OCI-LY7 (cell line): ENCODE results near the gene SECISBP2L. TPM values are rescaled to one million over a fixed set of nuclear protein-coding genes. Genes with fewer than 3 reads are reported as not detected.

Experiments used
- BruUV-seq: library from RNA; stranded (reverse); fragments of 400-500 nt; replicated peaks from 2 replicates; lab custom pipeline; 2021; lab: Mats Ljungman, UMichigan
- CTCF ChIA-PET: fragments of 300-600 bp; sonication (Branson Sonifier 250); formaldehyde crosslinking; loops from one replicate; lab custom pipeline; 2022; ENCODE audit warnings: antibody characterized with exemption; ENCODE audit not compliant: unreplicated experiment; lab: Charles Lee
- POLR2A ChIA-PET: fragments of 300-600 bp; sonication (Branson Sonifier 250); formaldehyde crosslinking; loops from one replicate; lab custom pipeline; 2022; ENCODE audit warnings: antibody characterized with exemption; lab: Charles Lee
- DNase-seq: peaks from one replicate; pipeline ENCODE4 v3.0.0-alpha.2; 2015; ENCODE audit warnings: low spot score
- H2AFZ ChIP-seq: fragments of 200-600 bp; sonication (generic), shearing (Covaris generic); 2 replicates; pipeline ENCODE4 v1.6.1; 2014; ENCODE audit warnings: mild to moderate bottlenecking, antibody characterized with exemption, low read length, moderate library complexity
- H3K27ac ChIP-seq: fragments of 200-600 bp; sonication (generic); 2 replicates; pipeline ENCODE4 v1.5.1; 2014; ENCODE audit warnings: mixed run types, low read depth, mild to moderate bottlenecking, moderate library complexity, low read length, inconsistent platforms; ENCODE audit not compliant: poor library complexity, severe bottlenecking
- H3K36me3 ChIP-seq: fragments of 200-600 bp; sonication (generic); 2 replicates; pipeline ENCODE4 v1.6.1; 2014; ENCODE audit warnings: mild to moderate bottlenecking, antibody characterized with exemption, low read length, moderate library complexity, mixed read lengths; ENCODE audit not compliant: insufficient read depth
- H3K4me1 ChIP-seq: fragments of 200-600 bp; sonication (generic); 2 replicates; pipeline ENCODE4 v1.5.1; 2014; ENCODE audit warnings: mild to moderate bottlenecking, low read length; ENCODE audit not compliant: insufficient read depth, poor library complexity, severe bottlenecking
- H3K4me2 ChIP-seq: fragments of 200-600 bp; sonication (generic); 2 replicates; pipeline ENCODE4 v1.6.1; 2014; ENCODE audit warnings: mild to moderate bottlenecking, low read length
- H3K4me3 ChIP-seq: fragments of 200-600 bp; sonication (generic); 2 replicates; pipeline ENCODE4 v1.5.1; 2014; ENCODE audit warnings: mild to moderate bottlenecking, low read depth, low read length; ENCODE audit not compliant: poor library complexity, severe bottlenecking
- H3K79me2 ChIP-seq: fragments of 200-600 bp; sonication (generic); 2 replicates; pipeline ENCODE4 v1.6.1; 2016; ENCODE audit warnings: low read depth, mild to moderate bottlenecking, low read length, moderate library complexity, mixed read lengths; ENCODE audit not compliant: insufficient read depth
- H3K9me2 ChIP-seq: fragments of 200-600 bp; sonication (generic); 2 replicates; pipeline ENCODE4 v1.6.1; 2016; ENCODE audit warnings: mild to moderate bottlenecking, low read length, mixed read lengths; ENCODE audit not compliant: insufficient read depth
- H3K9me3 ChIP-seq: fragments of 200-600 bp; sonication (generic); 2 replicates; pipeline ENCODE4 v1.6.1; 2014; ENCODE audit warnings: mild to moderate bottlenecking, mixed run types, low read length, mixed read lengths
- H4K20me1 ChIP-seq: fragments of 200-600 bp; sonication (generic); 2 replicates; pipeline ENCODE4 v1.6.1; 2014; ENCODE audit warnings: mild to moderate bottlenecking, antibody characterized with exemption, low read length, moderate library complexity, mixed read lengths; ENCODE audit not compliant: insufficient read depth
- EZH2phosphoT487 ChIP-seq: fragments of 200-600 bp; sonication (generic); IDR thresholded peaks from 2 replicates; pipeline ENCODE4 v1.6.1; 2018; ENCODE audit warnings: low read depth, borderline replicate concordance, mild to moderate bottlenecking, mixed run types, antibody characterized with exemption, low read length, moderate library complexity, mixed read lengths
- intact Hi-C: fragments of 100-400 bp; cut with micrococcal nuclease; formaldehyde crosslinking; loops from one replicate; pipeline ENCODE4 v1.10.0; 2022; ENCODE audit not compliant: unreplicated experiment
- total RNA-seq, 2 experiments: library from RNA; depleted of rRNA in 1 of 2; stranded (reverse); fragments of >200 nt in 1 of 2; shearing (Covaris generic) in 1 of 2; gene quantifications; 2 replicates each; pipeline ENCODE4 v1.2.3, GENCODE V29; 2014 to 2022
- TF ChIP-seq, protein P1 (sequence below): fragments of 200-600 bp; sonication (generic); conservative IDR thresholded peaks from 2 replicates; pipeline ENCODE4 v1.5.1; 2014; ENCODE audit warnings: mild to moderate bottlenecking, antibody characterized with exemption, low read length, moderate library complexity, mixed read lengths

The SECISBP2L gene
- total RNA-seq, 2 experiments from 2014 or later: 15.4 to 26.3 TPM

DNA sequence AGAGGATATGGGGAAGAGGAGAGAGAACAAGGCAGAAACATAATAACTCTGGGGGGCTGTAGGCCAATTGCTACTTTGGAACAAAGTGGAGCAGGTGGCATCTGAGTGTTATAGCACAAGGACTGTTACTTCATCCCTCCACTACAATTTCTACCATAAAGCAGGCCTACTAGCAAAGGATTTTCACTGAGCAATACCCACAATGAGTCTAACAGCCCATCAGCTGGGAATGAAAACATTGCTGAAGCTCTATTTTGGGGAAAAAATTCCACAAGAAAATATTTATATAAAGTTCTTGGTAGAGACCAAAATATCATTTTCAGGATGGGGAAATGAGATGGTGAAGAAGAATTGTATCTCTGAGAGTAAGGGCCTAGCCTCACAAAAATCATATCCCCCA lies 78.9 kb downstream of the SECISBP2L start:
- ChIA-PET CTCF (no interaction called here), POLR2A (interaction anchor here (1.5 kb wide), 1 partner anchor 13 kb away, joined by 3 read pairs; no protein-coding TSS in a partner anchor)
- H3K4me1 ChIP-seq: no peaks in the 10 kb centered on the region
- no peaks in the 10 kb centered on the region for H4K20me1 ChIP-seq
- BruUV-seq: no TSS peak
- no peaks in the 10 kb centered on the region for H3K9me2 ChIP-seq
- no peak for DNase-seq
- no peak overlapping the region for H2AFZ ChIP-seq
- no peak overlapping the region for H3K4me2 ChIP-seq
- H3K9me3 ChIP-seq: no peaks in the 10 kb centered on the region
- no peak overlapping the region for H3K4me3 ChIP-seq
- H3K27ac ChIP-seq: no peak overlapping the region
- TF ChIP-seq EZH2phosphoT487: no peak
- TF ChIP-seq, protein P1, sequence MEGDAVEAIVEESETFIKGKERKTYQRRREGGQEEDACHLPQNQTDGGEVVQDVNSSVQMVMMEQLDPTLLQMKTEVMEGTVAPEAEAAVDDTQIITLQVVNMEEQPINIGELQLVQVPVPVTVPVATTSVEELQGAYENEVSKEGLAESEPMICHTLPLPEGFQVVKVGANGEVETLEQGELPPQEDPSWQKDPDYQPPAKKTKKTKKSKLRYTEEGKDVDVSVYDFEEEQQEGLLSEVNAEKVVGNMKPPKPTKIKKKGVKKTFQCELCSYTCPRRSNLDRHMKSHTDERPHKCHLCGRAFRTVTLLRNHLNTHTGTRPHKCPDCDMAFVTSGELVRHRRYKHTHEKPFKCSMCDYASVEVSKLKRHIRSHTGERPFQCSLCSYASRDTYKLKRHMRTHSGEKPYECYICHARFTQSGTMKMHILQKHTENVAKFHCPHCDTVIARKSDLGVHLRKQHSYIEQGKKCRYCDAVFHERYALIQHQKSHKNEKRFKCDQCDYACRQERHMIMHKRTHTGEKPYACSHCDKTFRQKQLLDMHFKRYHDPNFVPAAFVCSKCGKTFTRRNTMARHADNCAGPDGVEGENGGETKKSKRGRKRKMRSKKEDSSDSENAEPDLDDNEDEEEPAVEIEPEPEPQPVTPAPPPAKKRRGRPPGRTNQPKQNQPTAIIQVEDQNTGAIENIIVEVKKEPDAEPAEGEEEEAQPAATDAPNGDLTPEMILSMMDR: no peak
- intact Hi-C loops: no loop called here
- H3K79me2 ChIP-seq: no peaks in the 10 kb centered on the region
- no peaks in the 10 kb centered on the region for H3K36me3 ChIP-seq

DNA sequence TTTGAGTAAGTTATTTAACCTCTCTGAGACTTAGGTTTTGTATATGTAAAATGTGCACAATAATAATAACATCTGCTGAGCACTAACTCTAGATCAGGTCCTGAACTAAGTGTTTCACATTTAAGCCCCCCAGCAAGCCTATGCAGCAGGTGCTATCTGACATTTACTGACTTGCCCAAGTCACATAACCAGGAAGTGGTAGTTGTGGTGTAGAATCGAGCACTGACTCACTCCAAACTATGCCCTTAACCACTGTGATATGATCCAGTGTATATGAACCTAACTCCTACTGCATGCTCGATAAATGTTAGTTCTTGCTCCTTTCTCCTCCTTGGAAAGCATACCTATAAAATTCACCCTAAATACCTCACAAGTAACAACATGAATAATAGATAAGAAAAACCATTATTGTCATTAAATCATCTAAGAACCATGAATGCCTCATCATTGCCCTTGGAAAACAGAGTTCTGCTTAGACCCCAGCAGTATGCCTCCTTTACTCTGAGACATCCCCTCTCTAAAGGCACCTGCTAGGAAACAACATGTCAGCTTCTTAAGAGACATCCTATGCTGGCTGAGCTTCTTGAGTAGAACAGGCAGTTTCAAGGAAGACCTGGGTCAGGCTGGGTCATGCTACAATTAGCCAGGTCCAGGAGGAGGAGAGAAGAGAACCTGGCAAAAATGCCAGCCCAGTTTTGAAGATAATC lies 79.5 kb downstream of the SECISBP2L start:
- Histone ChIP-seq H3K4me2 (no peak overlapping the region), H3K9me3 (no peaks in the 10 kb centered on the region), H3K4me1 (no peaks in the 10 kb centered on the region), H4K20me1 (no peaks in the 10 kb centered on the region), H2AFZ (no peak overlapping the region), H3K9me2 (no peaks in the 10 kb centered on the region), H3K4me3 (no peak overlapping the region), H3K36me3 (no peaks in the 10 kb centered on the region), H3K79me2 (no peaks in the 10 kb centered on the region), H3K27ac (no peak overlapping the region)
- BruUV-seq: no TSS peak
- ChIA-PET POLR2A (interaction anchor here (1.5 kb wide), 1 partner anchor 13 kb away, joined by 3 read pairs; no protein-coding TSS in a partner anchor), CTCF (no interaction called here)
- intact Hi-C loops: no loop called here
- DNase-seq: no peak
- TF ChIP-seq, protein P1: no peak
- TF ChIP-seq EZH2phosphoT487: no peak

DNA sequence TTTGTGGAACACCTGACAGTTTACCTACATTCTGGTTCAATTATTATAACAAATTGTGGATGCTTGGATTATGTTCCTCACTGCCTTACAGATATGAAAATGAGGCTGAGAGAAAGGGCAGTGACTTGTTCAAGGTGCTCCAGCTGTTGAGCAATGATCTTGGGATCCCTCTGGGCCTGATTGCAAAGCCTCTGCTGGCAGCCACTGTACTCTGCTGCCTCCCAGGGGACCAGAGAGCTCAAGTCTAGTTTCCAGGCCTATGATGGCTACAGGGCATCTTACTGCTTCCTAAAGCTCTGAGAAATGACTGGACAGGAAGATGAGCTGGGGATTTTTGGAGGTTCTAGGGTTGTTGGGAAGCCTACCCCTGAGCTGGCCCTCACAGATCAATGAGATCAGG lies 80.3 kb downstream of the SECISBP2L start:
- Histone ChIP-seq H3K79me2 (no peaks in the 10 kb centered on the region), H3K4me1 (no peaks in the 10 kb centered on the region), H4K20me1 (no peaks in the 10 kb centered on the region), H3K4me3 (no peak overlapping the region), H3K4me2 (no peak overlapping the region), H3K9me2 (no peaks in the 10 kb centered on the region), H3K27ac (no peak overlapping the region), H3K36me3 (no peaks in the 10 kb centered on the region), H3K9me3 (no peaks in the 10 kb centered on the region), H2AFZ (no peak overlapping the region)
- TF ChIP-seq, protein P1: no peak
- no peak for TF ChIP-seq EZH2phosphoT487
- ChIA-PET CTCF (no interaction called here), POLR2A (interaction anchor here (0.7 to 0.8 kb wide), 2 partner anchors 8 to 40 kb away, joined by 3 to 4 read pairs; no protein-coding TSS in a partner anchor)
- BruUV-seq: no TSS peak
- intact Hi-C loops: no loop called here
- DNase-seq: peak; percentile 18
